Epithelial cell of proximal tubule (primary cell): ENCODE measurements around the gene MAP3K8. TPM values are rescaled to one million over a fixed set of nuclear protein-coding genes. Genes with fewer than 3 reads are reported as not detected.
A peak's percentile ranks its signal among the peaks of the same experiment; 100 is the strongest.

Experiments used
- DNase-seq: peaks from one replicate; pipeline ENCODE4 v3.0.0-alpha.2; 2011; ENCODE audit warnings: low read depth
- H3K4me3 ChIP-seq: 2 replicates; pipeline ENCODE4 v1.5.1; 2011; ENCODE audit warnings: low read depth, mild to moderate bottlenecking, low read length
- total RNA-seq: library from RNA; depleted of rRNA; stranded (reverse); fragments of >200 nt; gene quantifications from 2 replicates; pipeline ENCODE4 v1.2.3, GENCODE V29; 2015
- TF ChIP-seq, protein P1 (sequence below): conservative IDR thresholded peaks from 2 replicates; pipeline ENCODE4 v1.5.1; 2012; ENCODE audit warnings: low read depth, mild to moderate bottlenecking, low read length

Gene MAP3K8
- total RNA-seq: 4.2 and 4.8 TPM in 2 replicates

DNA sequence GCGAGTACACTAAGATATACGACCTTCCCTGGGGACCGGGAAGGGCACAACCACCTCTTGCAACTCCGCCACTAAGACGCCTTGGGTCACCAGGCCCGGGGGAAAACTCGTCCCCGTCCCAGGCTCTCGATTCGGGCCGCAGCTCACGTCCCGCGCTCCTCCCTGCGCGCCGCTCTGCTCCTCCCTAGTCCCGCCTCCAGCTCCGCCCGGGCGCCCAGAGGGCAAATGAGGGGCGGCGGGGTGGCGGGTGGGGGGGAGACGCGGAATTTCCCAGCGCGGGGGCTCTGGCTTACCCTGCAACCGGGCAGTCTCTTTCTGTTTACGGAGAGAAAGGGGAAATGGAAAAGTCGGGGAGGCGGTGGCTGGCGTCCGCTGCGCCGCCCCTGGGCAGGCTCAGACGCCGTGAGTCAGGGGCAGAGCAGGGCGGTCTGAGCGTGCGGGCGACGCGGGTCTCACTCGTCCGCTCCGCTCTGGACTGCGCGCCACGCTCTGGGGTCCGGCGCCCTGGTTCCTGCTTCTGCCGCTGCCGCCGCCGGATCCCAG is at the start of gene MAP3K8:
MAP3K8 (plus strand) TSS at position 455 of the 543 bp plus-strand sequence. CDS start 4,755 bp downstream, outside the sequence.
- H3K4me3 ChIP-seq: peak within 1 kb of the TSS; percentile 89
- no peak for DNase-seq
- TF ChIP-seq, protein P1, sequence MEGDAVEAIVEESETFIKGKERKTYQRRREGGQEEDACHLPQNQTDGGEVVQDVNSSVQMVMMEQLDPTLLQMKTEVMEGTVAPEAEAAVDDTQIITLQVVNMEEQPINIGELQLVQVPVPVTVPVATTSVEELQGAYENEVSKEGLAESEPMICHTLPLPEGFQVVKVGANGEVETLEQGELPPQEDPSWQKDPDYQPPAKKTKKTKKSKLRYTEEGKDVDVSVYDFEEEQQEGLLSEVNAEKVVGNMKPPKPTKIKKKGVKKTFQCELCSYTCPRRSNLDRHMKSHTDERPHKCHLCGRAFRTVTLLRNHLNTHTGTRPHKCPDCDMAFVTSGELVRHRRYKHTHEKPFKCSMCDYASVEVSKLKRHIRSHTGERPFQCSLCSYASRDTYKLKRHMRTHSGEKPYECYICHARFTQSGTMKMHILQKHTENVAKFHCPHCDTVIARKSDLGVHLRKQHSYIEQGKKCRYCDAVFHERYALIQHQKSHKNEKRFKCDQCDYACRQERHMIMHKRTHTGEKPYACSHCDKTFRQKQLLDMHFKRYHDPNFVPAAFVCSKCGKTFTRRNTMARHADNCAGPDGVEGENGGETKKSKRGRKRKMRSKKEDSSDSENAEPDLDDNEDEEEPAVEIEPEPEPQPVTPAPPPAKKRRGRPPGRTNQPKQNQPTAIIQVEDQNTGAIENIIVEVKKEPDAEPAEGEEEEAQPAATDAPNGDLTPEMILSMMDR: no peak

GRCh38 chr10:30384701-30385201 is 49.2 kb upstream of the MAP3K8 start:
- no peak for DNase-seq
- no peak overlapping the region for H3K4me3 ChIP-seq
- TF ChIP-seq, protein P1: peak; percentile 65

- DNase-seq: no peak
These were observed 47.0 kb upstream of the MAP3K8 start for GRCh38 chr10:30386801-30387588.

DNA sequence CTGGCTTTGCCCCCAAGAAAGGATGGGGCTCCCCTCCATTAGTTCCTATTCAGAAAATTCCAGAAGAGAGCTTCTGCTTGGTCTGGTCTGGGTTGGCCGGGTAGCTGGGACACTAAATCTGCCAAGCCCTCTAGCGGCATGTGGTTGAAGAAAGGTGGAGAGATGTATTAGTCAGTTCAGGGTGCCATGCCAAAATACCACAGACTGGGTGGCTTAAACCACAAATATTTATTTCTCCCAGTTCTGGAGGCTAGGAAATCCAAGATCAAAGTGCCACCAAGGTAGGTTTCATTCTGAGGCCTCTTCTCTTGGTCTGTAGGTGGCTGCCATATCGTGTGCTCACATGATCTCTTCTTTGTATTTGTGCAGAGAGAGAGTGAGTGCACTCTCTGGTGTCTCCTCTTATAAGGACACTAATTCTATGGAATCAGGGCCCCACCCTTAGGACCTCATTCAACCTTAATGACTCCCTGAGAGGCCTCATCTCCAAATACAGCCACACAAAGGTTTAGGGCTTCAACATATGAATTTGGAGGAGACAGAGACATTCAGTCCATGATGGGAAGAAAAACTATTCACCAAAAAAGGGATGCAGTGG is 46.2 kb upstream of the MAP3K8 start:
- DNase-seq: no peak
- H3K4me3 ChIP-seq: no peak overlapping the region
- TF ChIP-seq, protein P1: peak; percentile 22

More at GRCh38 chr10:30386801-30387588, 47.0 kb upstream of the MAP3K8 start:
- TF ChIP-seq, protein P1: no peak
- H3K4me3 ChIP-seq: no peak overlapping the region

DNA sequence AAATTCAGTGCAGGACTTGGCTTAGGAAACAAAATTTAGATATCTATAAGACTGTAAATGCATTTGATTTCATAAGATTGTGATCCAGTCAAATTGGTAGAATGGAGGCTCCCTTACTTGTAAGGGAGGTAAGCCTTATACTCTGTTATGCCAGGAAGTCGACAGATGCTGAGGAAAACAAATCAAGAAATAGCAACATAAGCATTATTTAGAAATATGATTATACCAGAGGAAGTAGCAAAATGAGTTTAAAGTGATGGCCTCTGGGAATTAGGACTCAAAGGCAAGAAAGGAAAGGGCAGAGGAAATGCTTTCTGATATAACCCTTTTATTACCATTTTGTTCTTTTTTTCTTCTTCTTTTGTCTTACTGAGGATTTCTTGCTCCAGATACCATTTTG is 44.4 kb upstream of the MAP3K8 start:
- no peak overlapping the region for H3K4me3 ChIP-seq
- no peak for DNase-seq
- TF ChIP-seq, protein P1: no peak

- no peak overlapping the region for H3K4me3 ChIP-seq
- TF ChIP-seq, protein P1: no peak
- no peak for DNase-seq
These were observed 43.8 kb upstream of the MAP3K8 start for GRCh38 chr10:30390207-30390606.
